Muscle of back (tissue), 11 donors: Measurements from ENCODE around the gene SHOX. TPM values are rescaled to one million over a fixed set of nuclear protein-coding genes. Genes with fewer than 3 reads are reported as not detected.
"Not testable (repeated sequence)": the region's sequence is repeated elsewhere in the genome, so short reads cannot be mapped to it uniquely, and the experiment has no call there.

Source experiments
- DNase-seq, 3 donors: peaks; one replicate each; pipeline versions ENCODE4 v3.0.0 to v3.0.0-alpha.2; 2013
- polyA plus RNA-seq, 10 donors: library from polyadenylated mRNA; unstranded; fragments of 120-200 nt; gene quantifications; one replicate each; pipeline ENCODE4 v1.2.1, GENCODE V29; 2013; ENCODE audit not compliant: insufficient read length in 10 of 10

The SHOX gene
- polyA plus RNA-seq, 10 donors, result 0.18 to 2.1 (median 0.66) TPM

DNA sequence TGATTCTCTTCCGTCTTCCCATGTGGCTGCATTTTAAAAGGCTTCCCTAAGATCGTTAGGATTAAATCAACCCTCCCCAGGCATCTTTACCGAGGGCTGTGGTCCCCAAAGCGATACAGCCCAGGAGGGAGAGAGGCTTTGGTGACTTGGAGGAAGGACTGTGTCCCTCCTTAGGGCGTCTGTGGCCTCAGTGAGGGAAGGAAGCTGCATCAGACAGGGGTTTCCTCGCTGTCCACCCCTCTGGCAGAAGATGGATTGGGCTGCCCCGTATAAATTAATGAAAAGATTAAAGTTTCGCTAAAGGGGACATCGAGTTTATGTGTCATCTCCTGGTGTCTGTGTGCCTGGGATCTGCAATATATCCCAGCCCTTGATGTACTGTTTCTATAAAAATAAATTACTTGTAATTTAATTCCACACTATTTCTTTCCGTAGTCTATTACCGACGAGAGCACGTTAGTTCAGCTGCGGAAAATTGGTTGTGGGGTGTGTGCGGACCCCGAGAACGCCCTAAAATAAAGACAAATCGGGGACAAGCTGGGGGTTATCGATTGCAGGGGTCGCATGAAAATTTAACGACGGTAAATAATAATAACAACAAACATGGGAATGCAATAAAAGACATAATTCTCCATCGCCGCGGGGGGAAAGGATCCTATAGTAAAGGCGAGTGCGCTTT lies 6.5 kb downstream of the SHOX start:
- peak in 1 of 3 donors; percentile 57 for DNase-seq

DNA sequence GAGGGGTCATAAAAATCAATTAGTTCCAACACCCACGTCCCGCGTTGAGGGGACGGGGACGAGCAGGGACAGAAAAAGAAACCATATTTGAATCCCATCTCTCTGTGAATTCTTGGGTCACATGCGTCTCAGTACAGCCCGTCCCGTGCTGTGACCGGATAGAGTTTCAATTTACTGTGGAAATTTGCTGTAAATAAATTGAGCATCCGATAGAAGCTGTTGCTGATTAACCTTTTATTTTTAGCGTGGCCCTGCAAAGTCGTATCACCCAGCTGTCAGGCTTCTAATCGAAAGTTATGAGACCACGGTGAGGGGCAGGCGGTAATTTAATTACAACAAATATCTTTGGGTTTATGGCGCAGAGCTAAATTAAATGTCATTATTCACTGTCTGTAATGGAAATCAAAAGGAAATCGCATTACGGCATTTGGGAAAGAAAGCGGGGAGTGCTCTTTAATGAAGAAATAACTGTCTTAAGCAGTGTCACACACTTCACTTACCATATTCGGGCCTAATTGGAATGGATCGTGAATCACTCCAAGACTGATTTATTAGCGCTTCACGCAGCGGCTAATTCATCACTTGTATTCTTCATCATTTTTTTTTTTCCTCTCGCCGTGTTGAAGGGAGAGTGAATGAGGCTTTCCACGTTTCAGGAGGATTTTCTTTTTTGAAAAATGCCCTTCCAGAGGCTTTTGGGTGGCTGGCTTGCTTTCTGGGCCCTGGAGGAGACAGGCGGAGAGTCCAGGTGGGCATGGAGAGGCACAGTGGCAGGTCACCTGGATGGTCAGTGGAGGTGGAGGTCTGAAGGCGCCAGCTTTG lies 7.3 kb downstream of the SHOX start:
- DNase-seq, result peak in 1 of 3 donors; percentile 55

DNA sequence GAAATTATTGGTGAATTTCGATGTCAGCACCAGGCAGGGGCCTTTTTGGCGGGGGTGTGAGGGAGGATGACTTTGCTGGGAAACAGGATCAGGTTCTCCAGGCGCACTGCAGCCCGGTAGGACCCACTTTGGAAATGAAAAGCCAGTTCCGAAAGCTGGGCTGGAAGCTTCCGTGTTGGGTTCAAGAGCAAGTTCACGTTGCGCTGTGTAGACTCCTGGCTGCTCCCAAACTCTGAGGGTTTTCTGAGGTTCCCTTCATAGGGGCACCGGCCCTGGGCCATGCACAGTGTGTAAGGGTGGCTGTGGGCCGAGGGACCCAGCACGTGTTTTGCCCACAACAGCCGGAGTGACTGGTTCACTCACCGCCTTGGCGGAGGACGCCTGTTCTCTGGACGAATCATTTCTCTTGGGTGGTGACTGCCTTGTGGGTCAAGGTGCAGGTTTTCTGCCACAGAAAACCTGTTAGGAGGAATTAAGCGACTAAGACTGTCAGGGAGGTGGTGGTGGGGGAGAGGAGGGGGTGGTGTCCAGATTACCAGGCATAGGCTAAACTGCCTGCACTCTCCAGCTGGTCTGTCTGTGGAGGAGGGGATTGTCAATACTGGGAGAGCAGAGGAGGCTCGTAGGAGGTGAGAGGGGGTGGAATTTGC lies 8.0 kb downstream of the SHOX start:
- no peak for DNase-seq

DNA sequence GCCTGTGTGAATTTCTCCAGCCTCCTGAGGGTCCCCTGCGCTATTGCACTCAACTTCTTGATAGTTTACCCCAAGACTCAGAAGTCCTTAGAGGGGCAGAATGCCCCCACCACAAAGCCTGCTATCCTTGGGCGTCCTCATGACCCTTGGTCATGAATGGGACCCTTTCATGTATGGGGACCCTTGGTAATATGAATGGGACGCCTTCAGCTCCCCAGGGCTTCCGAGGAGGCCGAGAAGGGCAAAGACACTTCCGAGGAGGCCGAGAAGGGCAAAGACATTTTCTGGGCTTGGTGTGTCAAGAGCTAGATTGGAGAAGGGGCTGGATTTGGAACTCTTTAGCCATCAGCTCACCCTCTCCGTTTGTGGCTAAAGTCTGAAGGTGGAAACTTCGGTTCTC lies 8.6 kb downstream of the SHOX start:
- DNase-seq, result no peak

DNA sequence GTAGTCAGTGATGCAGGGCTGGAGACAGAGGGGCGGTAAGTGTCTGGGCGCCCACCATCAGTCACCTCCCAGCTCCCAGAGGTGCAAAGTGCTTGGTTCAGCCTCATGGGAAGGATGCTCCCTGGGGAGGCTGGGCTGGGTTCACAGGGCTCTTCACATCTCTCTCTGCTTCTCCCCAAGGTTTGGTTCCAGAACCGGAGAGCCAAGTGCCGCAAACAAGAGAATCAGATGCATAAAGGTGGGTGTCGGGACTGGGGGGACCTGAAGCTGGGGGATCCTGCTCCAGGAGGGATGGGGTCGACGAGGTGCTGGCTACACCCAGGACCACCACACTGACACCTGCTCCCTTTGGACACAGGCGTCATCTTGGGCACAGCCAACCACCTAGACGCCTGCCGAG lies 10.1 kb downstream of the SHOX start:
- DNase-seq, result no peak

DNA sequence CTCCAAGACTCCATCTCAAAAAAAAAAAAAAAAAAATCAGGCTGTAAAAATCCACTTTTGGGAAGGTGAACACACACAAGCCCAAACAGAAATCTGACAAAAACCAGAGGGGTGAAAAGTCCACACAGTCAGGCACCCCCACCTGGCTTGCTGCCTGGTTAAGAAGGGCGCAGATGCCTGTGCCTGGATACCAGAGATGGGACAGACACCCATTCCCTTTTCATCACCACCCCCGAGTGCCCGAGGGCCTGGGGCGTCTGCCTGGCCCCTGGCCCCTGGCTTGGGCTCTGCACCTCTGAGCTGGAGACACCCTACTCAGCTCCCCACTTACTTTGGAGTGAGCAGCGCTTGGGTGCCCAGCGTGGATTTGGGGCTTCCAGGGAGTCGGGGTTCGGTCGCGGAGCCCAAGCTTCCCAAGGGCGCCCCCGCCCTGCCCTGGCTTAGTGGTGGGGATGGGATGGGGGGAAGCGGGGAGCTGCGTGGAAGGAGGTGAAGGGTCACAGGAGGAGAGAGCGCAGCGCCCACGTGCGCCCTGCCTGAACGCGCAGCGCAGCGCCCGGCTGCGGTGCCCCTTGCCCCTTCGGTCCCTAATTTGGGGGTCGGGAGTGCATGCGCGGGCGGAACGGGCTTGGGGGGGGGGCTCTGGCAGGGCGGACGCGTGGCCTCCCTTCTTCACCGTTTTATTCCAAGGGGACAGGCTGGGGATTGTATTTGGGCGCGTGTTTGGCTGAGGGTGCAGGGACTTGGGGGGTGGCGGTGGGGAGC lies 11.3 kb downstream of the SHOX start:
- no peak for DNase-seq

DNA sequence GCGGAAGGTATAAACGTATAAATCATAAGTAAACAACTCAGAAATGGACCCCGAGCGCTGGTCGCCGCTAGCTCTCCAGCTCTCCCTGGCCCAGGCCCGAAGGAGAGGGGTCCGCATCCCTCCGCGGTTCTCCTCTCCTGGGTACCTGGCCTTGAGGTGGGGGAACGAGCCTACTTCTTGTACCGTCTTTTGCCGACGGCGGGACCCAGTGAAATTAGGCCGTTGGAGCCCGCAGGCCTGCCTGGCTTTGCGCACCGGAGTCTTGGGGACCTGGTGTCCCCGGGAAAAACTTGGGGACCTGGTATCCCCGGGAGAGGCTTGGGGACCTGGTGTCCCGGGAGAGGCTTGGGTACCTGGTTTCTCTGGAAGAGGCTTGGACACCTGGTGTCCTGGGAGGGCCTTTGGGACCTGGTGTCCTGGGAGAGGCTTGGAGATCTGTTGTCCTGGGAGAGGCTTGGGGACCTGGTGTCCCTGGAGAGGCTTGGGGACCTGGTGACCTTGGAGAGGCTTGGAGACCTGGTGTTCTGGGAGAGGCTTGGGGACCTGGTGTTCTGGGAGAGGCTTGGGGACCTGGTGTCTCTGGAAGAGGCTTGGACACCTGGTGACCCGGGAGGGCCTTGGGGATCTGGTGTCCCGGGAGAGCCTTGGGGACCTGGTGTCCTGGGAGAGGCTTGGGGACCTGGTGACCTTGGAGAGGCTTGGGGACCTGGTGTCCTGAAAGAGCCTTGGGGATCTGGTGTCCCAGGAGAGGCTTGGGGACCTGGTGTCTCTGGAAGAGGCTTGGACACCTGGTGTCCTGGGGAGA lies 12.0 kb downstream of the SHOX start:
- DNase-seq, result peak in 1 of 3 donors; percentile 5

DNA sequence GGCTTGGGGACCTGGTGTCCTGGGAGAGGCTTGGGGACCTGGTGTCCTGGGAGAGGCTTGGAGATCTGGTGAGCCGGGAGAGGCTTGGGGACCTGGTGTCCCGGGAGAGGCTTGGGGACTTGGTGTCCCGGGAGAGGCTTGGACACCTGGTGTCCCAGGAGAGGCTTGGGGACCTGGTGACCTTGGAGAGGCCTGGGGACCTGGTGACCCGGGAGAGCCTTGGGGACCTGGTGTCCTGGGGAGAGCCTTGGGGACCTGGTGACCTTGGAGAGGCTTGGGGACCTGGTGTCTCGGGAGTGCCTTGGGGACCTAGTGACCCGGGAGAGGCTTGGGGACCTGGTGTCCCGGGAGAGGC lies 12.6 kb downstream of the SHOX start:
- DNase-seq, result no peak

DNA sequence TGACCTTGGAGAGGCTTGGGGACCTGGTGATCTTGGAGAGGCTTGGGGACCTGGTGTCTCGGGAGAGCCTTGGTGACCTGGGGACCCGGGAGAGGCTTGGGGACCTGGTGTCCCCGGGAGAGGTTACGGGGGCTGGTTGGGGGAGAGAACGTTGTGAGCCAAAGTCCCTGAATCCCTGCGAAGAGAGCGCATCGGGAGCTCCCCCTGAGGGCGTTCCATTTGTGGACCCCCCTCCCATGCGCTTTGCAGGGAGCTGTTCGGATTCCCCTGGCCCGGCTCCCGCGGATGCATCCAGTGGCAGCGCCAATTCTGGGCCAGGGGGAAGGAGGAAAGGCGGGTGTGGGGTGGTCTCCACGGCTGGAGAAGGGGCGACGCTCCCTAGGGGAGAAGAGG lies 13.3 kb downstream of the SHOX start:
- peak in 1 of 3 donors; percentile 52 for DNase-seq

DNA sequence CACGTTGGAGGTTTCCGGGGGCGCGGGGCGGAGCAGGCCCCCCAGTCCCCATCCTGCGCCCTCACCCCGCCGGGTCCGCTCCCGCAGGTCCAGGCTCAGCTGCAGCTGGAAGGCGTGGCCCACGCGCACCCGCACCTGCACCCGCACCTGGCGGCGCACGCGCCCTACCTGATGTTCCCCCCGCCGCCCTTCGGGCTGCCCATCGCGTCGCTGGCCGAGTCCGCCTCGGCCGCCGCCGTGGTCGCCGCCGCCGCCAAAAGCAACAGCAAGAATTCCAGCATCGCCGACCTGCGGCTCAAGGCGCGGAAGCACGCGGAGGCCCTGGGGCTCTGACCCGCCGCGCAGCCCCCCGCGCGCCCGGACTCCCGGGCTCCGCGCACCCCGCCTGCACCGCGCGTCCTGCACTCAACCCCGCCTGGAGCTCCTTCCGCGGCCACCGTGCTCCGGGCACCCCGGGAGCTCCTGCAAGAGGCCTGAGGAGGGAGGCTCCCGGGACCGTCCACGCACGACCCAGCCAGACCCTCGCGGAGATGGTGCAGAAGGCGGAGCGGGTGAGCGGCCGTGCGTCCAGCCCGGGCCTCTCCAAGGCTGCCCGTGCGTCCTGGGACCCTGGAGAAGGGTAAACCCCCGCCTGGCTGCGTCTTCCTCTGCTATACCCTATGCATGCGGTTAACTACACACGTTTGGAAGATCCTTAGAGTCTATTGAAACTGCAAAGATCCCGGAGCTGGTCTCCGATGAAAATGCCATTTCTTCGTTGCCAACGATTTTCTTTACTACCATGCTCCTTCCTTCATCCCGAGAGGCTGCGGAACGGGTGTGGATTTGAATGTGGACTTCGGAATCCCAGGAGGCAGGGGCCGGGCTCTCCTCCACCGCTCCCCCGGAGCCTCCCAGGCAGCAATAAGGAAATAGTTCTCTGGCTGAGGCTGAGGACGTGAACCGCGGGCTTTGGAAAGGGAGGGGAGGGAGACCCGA lies 14.0 kb downstream of the SHOX start:
- DNase-seq, result peak in 1 of 3 donors; percentile 80

DNA sequence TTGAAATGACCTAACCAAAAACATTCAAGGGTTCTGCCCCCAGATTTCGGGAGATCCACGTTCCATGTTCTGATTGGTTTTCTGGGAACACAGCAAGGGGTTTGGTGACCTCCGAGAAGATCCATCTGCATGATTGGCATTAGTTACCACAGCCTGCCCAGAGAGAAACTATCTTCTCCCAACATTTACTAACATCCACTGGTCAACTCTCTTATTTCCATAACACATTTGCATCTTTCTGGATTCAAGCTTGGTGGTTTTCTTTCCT lies 15.6 kb downstream of the SHOX start:
- DNase-seq, result no peak

DNA sequence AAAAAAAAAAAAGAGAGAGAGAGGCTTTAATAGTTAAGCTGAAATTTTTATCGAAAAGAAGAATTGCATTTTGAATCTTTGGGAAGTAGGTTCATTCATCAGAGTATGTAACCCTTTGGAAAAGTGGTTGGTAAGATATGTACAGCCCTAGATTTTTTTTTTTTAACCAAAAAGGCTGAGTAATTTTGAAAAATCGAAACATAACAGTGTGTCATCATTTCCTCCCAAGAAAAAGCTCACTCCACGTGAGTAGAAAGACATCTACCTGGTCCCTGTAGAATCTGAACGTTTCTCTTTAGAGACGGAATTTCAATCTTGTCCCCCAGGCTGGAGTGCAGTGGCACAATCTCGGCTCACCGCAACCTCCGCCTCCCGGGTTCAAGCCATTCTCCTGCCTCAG lies 16.2 kb downstream of the SHOX start:
- no peak for DNase-seq

DNA sequence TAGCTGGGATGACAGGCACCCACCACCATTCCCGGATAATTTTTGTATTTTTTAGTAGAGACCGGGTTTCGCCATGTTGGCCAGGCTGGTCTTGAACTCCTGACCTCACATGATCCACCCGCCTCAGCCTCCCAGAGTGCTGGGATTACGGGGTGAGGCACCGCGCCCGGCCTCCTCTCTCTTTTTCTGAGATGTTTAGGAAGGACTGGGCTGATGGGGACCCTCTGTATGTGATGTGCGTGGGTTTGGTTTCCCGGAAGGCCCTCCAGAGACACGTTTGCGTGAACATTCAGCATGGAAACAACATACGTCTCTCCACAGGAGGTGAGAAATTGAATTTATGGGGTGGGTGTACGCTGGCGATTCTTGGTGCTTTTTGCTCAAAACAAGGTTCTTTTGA lies 18.6 kb downstream of the SHOX start:
- DNase-seq, result no peak

DNA sequence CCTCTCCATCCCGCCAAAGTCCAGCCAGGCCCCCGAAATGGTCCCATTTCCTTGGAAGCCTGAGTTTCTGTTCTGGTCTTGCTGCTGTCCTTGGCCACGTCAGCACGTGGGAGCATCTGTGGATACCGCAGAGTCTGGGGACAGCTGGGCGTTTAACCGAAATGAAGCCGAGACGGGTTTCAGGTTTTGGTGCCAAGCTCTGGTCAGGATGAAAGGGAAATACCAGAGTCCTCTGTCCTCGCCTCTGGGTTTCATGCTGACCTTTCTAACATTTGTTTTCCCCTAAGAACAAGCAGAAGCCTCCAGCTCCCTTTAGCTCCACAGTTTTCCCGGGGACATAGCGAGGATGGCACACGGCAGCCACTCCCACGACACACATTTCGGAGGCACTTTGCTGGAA lies 19.7 kb downstream of the SHOX start:
- no peak for DNase-seq

DNA sequence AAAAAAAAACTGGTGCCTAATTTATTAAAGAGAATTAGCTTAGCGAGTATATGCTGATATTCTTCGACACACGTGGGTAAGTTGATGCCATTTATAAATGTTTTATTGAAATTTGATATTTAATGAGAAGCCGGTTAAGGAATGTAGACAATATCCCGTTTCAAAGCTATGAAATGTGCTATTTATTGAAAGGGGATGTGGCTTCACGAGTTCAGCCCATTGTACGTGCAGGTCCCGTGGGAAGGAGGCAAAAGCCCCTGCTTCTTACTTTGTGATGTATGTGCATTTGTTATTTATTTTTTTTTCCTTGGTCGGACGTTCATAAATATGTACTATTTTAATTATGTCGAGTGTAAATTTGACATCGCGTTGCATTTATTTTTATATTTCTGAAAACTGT lies 20.2 kb downstream of the SHOX start:
- no peak for DNase-seq

DNA sequence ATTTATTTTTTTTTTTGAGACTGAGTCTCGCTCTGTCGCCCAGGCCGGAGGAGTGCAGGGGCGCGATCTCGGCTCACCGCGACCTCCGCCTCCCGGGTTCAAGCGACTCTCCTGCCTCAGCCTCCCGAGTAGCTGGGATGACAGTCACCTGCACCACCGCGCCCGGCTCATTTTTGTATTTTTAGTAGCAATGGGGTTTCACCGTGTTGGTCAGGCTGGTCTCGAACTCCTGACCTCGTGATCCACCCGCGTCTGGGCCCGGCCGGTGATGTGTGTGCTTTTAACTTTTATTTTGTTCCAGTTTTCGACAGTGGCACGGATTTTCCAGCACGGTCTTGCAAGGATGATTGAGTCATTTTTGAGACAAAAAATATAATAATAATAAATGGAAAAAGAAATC lies 21.3 kb downstream of the SHOX start:
- not testable (repeated sequence) for DNase-seq

DNA sequence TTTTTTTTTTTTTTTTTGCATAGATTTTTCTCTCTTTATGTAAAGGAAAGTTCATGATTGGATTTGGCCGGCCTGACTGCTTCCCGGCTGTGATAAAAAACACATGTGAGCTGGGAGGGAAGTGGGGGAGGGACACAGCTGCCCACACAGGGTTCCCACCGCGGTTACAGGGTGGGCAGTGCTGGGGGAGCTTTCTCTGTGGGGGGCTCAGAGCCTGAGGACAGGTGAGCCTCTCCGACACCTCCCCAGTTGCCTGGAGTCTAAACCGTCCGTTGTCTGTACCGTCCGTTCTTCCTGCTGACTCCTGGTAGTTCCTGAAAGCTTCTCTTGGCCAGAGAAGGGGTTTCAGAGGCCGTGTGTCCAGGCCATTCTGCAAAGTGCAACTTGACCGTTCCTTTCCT lies 21.8 kb downstream of the SHOX start:
- peak; percentile 63 to 93 (median 79) for DNase-seq

DNA sequence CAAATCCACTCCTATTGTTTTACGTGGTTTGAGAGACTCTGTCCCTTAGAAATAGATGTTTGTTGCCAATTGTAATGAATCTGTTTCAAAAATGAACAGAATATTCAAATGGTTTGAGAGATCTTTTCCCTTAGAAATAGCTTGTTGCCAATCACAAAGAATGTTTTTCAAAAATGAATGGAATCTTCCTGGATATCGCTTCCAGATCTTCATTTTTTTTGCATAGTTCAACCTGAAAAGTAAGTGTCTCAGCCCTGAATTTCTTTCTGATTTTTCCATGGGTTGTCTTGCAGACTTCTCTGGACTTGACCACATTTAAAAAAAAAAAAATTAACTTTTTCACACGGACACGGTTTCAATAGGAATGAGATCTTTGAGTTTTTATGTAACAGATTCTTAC lies 22.7 kb downstream of the SHOX start:
- peak in 1 of 3 donors; percentile 62 for DNase-seq

DNA sequence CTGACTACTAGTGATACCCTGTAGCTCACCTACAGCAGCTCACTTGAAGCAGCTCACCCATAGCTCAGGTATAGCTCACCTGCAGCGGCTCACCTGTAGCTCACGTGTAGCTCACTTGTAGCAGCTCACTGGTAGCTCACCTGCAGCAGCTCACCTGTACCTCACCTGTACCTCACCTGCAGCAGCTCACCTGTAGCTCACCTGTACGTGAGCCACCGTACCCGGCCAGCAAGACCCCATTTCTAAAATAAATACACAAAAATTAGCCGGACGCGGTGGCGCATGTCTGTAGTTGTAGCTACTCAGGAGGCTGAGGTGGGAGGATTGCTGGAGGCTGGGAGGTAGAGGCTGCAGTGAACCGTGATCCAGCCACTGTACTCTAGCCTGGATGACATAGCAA lies 30.6 kb downstream of the SHOX start:
- DNase-seq, result no peak

DNA sequence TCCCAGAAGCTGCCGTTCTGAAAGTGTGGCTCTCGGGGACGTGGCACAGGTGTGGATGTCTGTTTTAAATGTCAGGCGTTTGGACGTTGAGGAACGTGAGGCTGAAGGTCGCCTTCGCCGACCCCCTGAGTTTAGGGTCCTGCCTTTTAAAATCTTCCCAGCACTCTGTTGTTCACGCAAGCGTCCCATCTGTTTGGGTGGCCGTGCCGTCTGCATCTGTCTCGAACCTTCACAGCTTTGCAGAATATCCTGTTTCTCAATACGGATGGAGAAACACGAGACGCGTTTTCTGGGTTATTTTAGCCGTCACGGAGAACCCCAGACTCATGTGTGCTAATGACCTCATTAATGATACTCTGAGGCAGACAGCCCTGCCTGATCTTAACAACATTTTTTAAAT lies 31.5 kb downstream of the SHOX start:
- no peak for DNase-seq
